Limb (tissue), 2 donors: Measurements from ENCODE around the gene SIL1.
A peak's percentile ranks its signal among the peaks of the same experiment; 100 is the strongest.

Experiments
- DNase-seq, 2 donors: peaks; one replicate each; pipeline ENCODE4 v3.0.0-alpha.2; 2016; ENCODE audit errors: extremely low spot score in 2 of 2

Gene SIL1

DNA sequence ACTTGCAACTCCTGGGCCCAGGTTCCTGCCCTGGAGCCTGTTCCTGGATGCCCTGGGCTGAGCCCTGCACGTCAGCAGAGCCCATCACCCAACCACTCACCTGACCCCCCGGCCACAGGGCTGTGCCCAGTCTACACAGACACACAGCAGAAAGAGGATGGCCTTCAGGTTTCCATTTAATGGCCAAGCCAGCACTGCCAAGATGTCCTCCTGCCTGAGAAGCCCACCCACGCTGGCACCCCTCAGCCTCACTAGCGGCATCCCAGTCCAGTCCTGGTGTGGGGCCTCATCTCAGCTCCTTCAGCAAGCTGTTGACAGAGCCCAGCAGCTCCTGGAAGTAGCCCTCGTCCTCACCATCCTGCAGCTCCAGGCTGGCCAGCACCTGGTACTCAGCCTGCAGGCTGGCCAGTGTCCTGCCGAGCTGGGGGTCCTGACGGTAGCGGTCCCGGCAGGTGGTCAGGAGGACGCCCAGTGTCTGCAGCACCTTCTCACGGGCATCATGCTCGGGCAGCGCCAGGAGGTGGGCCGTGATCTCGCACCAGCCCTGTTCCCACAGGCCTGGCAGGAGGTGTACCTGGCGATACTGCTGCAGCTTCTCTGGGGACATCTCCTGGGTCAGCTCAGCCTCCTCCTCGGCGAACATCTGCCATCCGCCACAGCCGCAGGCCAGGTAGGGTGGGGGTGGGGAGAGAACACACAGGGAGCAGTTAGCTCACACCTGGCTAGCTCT is 251.2 kb downstream of the SIL1 start:
- DNase-seq = no peak

- DNase-seq = no peak
Measured at GRCh38 chr5:138946241-138946623, 251.9 kb downstream of the SIL1 start.

- DNase-seq = peak in 1 of 2 donors; percentile 71
Measured at GRCh38 chr5:138945421-138946240, 252.5 kb downstream of the SIL1 start.

- DNase-seq = no peak
Measured at GRCh38 chr5:138944527-138945322, 253.4 kb downstream of the SIL1 start.

- DNase-seq = no peak
Measured at GRCh38 chr5:138943599-138944173, 254.5 kb downstream of the SIL1 start.

- DNase-seq = no peak
Measured at GRCh38 chr5:138942861-138943260, 255.3 kb downstream of the SIL1 start.

DNA sequence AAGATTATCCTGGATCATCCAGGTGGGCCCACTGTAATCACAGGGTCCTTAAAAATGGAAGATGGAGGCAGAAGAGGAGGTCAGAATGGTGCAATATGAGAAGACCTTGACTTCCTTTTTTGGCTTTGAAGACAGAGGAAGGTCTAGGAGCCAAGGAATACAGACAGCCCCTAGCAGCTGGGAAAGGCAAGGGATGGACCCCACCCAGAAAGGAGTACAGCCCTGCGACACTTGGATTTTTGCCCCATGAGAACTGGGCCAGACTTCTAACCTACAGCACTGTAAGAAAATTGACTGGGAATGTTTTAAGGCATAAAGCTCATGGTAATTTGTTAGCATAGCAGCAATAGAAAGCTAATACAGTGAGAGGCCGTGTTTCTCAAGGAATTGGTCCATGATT is 256.1 kb downstream of the SIL1 start:
- no peak for DNase-seq

DNA sequence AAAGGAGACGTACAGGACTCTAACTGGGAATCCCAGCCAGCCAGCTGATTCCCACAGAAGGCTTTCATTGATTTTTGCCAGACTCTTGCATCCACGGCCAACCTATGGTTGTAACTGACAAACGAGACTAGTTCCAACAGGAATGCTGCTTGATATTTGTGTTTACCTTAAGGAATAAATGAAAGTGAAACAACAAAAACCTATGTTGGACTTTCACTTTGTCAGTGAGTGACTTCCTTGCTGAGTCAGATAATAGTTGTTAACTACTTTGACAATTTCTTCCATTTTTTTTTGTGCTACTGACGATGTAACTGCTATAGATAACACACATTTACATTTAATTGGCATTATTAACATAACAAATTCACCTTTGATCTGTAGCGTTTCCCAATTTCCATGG is 259.6 kb downstream of the SIL1 start:
- no peak for DNase-seq

- no peak for DNase-seq
Measured at GRCh38 chr5:138937392-138938387, 260.5 kb downstream of the SIL1 start.

DNA sequence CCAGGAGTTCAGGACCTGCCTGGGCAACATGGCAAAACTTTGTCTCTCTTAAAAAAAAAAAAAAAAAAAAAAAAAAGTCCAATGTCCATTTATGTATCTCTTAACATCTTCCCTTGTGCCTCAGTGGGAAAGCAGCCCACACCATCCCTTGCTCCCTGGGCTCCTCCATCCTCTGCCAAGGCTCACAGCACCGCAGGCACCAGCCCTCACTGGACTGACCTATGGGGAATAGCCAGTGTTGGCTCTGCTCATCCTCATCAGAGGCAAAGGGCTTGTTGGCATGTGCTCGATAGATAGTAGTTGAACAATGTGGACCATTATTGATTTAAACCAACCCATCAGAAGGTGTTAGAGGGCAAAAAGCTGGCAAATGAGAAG is 261.2 kb downstream of the SIL1 start:
- DNase-seq = no peak

DNA sequence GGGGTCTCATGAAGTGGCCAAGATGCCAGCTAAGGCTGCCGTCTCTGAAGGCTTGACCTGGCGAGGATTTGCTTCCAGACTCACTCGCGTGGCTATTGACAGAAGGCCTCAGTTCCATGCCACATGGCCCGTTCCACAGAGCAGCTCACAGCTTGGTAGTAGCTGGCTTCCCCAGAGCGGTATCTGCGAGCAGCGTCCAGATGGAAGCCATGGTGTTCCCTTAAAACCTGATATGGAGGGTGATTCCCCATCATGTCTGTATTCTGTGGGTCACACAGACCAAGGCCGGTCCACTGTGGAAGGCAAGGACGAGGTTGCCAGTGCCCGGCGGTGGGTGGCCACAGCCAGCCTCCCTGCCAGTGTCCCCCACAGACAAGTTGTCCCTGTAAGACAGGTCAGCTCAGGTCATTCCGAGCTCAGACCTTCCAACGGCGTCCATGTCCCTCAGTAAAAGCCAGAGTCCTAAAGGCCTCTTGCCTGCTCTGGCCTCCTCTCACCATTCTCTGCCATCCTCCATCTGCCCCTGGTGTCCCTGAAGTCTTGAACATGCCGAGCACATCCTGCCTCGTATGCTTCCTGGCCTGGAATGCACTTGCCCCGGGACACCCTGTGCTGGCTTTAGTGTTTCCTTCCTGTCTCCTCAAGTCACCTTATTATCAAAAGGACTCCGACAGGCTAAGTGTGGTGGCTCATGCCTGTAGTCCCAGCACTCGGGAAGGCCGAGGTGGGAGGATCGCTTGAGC is 261.8 kb downstream of the SIL1 start:
- no peak for DNase-seq

DNA sequence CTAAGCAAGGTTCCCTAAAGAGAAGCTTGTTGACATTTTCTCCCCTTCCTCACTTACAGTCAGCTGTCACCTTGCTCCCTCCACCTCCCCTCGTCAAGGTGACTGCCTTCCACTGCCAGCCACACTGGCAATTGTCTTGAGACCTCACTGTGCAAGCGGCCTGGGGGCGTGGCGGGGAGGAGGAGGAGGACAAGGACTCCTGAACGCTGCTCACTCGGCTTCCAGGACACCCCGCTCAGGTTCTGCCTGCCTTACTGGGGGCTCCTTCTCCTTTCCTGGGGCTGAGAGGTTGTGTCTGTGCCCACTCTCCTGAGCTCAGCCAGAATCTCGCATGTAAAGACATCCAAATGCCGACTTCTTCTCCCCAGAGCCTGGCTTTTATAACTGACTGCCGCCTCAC is 262.7 kb downstream of the SIL1 start:
- no peak for DNase-seq

DNA sequence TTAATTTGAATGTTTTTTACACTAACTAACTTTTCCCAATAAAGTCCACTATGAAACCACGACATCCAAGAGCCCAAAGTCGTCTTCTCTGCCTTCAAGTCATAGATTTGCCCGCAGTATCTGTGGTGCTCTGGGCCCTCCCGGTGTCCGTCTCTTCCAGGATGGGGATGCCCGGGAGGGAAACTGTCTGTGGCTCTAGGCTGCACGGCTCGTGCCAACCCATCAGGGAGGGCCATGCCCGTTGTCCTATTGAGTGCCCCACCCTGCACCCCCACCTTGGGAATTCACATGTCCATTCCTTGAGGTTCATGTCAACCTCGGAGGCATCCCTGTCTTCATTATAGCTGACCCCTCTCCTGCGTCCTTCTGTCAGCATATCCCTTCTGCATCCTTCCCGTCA is 263.2 kb downstream of the SIL1 start:
- no peak for DNase-seq

- no peak for DNase-seq
Measured at GRCh38 chr5:138933522-138934290, 264.5 kb downstream of the SIL1 start.

GRCh38 chr5:138932171-138932810 is 265.9 kb downstream of the SIL1 start:
- no peak for DNase-seq

GRCh38 chr5:138930371-138931097 is 267.6 kb downstream of the SIL1 start:
- DNase-seq = no peak

DNA sequence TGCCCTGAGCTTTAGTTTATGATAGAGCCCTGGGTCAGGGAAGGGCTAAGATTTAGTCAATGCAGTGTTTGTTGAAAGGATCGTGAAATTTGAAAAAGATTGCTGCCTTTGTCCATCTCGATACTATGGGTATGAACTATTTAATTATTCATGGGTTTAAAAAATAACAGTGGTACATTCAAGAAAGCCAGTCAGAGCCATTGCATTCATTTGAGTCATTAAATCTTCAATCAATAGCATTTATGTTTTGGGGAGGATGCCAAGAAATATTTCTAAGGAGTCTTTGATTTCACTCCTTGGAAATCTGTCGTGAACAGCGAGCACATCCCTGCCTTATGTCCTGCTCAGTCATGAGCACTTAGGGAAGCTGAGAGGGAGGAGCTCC is 268.6 kb downstream of the SIL1 start:
- no peak for DNase-seq

GRCh38 chr5:138927979-138928378 is 270.2 kb downstream of the SIL1 start:
- no peak for DNase-seq
